GM19438 (cell line): Measurements from ENCODE around the gene MCOLN2.

Experiments used
- ATAC-seq: cut with Tn5 transposase; IDR thresholded peaks from one replicate; pipeline ENCODE4 v1.9.1; 2021; ENCODE audit warnings: low read depth; ENCODE audit not compliant: unreplicated experiment

MCOLN2 gene

GRCh38 chr1:84947536-84948410 is 49.1 kb downstream of the MCOLN2 start:
- no peak for ATAC-seq

- ATAC-seq, result no peak
Measured at GRCh38 chr1:84946631-84947030, 50.3 kb downstream of the MCOLN2 start.

GRCh38 chr1:84944767-84945486 is 52.0 kb downstream of the MCOLN2 start:
- ATAC-seq, result peak; percentile 87

- ATAC-seq, result no peak
Measured at GRCh38 chr1:84941843-84942242, 55.1 kb downstream of the MCOLN2 start.

GRCh38 chr1:84940481-84940880 is 56.4 kb downstream of the MCOLN2 start:
- ATAC-seq, result no peak

GRCh38 chr1:84939761-84940160 is 57.2 kb downstream of the MCOLN2 start:
- no peak for ATAC-seq

GRCh38 chr1:84939151-84939550 is 57.8 kb downstream of the MCOLN2 start:
- no peak for ATAC-seq

GRCh38 chr1:84936116-84936810 is 60.6 kb downstream of the MCOLN2 start:
- ATAC-seq, result no peak

GRCh38 chr1:84933011-84933611 is 63.8 kb downstream of the MCOLN2 start:
- ATAC-seq, result no peak

- ATAC-seq, result no peak
Measured at GRCh38 chr1:84930831-84931230, 66.1 kb downstream of the MCOLN2 start.

- ATAC-seq, result no peak
Measured at GRCh38 chr1:84930329-84930728, 66.6 kb downstream of the MCOLN2 start.

- no peak for ATAC-seq
Measured at GRCh38 chr1:84929581-84929980, 67.3 kb downstream of the MCOLN2 start.

GRCh38 chr1:84928979-84929378 is 67.9 kb downstream of the MCOLN2 start:
- no peak for ATAC-seq

GRCh38 chr1:84923317-84923716 is 73.6 kb downstream of the MCOLN2 start:
- no peak for ATAC-seq

- no peak for ATAC-seq
Measured at GRCh38 chr1:84920159-84920558, 76.8 kb downstream of the MCOLN2 start.

- no peak for ATAC-seq
Measured at GRCh38 chr1:84919461-84919970, 77.4 kb downstream of the MCOLN2 start.

- ATAC-seq, result no peak
Measured at GRCh38 chr1:84918726-84919336, 78.1 kb downstream of the MCOLN2 start.

GRCh38 chr1:84916897-84917296 is 80.0 kb downstream of the MCOLN2 start:
- no peak for ATAC-seq

- ATAC-seq, result no peak
Measured at GRCh38 chr1:84913555-84913892, 83.4 kb downstream of the MCOLN2 start.
